Pancreas (tissue), 10 donors: Measurements from ENCODE around the gene ERGIC3. TPM values are rescaled to one million over a fixed set of nuclear protein-coding genes. Genes with fewer than 3 reads are reported as not detected.
A peak's percentile ranks its signal among the peaks of the same experiment; 100 is the strongest.
"Not testable (repeated sequence)": the region's sequence is repeated elsewhere in the genome, so short reads cannot be mapped to it uniquely, and the experiment has no call there.

ENCODE experiments used
- ATAC-seq, 4 donors: fragments of 200-7000 bp; cut with Tn5 transposase; one replicate each; pipeline versions ENCODE4 v1.8.0 to v1.9.1; 2020; ENCODE audit warnings: mild to moderate bottlenecking in 4 of 4, moderate library complexity in 4 of 4
- DNase-seq, 6 donors: peaks; one replicate each; pipeline ENCODE4 v3.0.0-alpha.2; 2020
- FAIRE-seq: peaks from 2 replicates; lab custom pipeline; 2012; peaks lifted over from hg19 to GRCh38; lab: Jason Lieb, UNC
- H3K27ac ChIP-seq, 4 donors: fragments of 200-600 bp; sonication (generic); 1 replicate in 3 of 4; 2 replicates in 1 of 4; pipeline versions ENCODE4 v1.5.0 to v1.8.0; 2020
- H3K27me3 ChIP-seq, 4 donors: fragments of 200-600 bp; one replicate each; pipeline ENCODE4 v1.8.0; 2021
- H3K36me3 ChIP-seq, 3 donors: fragments of 200-600 bp; sonication (generic) in 1 of 3; one replicate each; pipeline versions ENCODE4 v1.5.0 to v1.8.0; 2020 to 2021
- H3K4me1 ChIP-seq, 3 donors: fragments of 200-600 bp; one replicate each; pipeline ENCODE4 v1.8.0; 2021
- H3K4me3 ChIP-seq, 4 donors: fragments of 200-600 bp; sonication (generic) in 2 of 4; one replicate each; pipeline versions ENCODE4 v1.5.0 to v1.8.0; 2020 to 2021
- H3K9me3 ChIP-seq, 4 donors: fragments of 200-600 bp; one replicate each; pipeline ENCODE4 v1.8.0; 2021
- WGBS, 2 donors: extraction: QIAGEN DNeasy Blood & Tissue Kit; methylation state at CpG; one replicate each; pipeline ENCODE4 v1.1.7; 2013; 5-methylcytosine and 5-hydroxymethylcytosine counted together
- intact Hi-C, 3 donors: fragments of 100-400 bp; cut with DNase I; formaldehyde crosslinking; loops; one replicate each; pipeline versions ENCODE4 v1.11.1 to v1.14.2; 2022
- polyA plus RNA-seq, 2 donors: library from polyadenylated mRNA; stranded (reverse); fragments of 200-250 nt; gene quantifications; one replicate each; pipeline ENCODE4 v1.2.3, GENCODE V29; 2013
- total RNA-seq, 6 donors: library from RNA; stranded (reverse); fragmentation: NEBNext Ultra II Directional in 4 of 6; extraction: Animal tissue kit (Norgen Biotek cat#: 25700) in 4 of 6; gene quantifications; one replicate each; pipeline versions ENCODE4 v1.2.1 to v1.2.4, GENCODE V29; 2021 to 2023
- TF ChIP-seq, protein P1 (sequence below), 4 donors: fragments of 200-600 bp; sonication (generic) in 3 of 4; IDR thresholded peaks; one replicate each; pipeline versions ENCODE4 v1.5.0 to v1.8.0; 2021; ENCODE audit warnings: antibody characterized with exemption in 4 of 4
- donor health status: healthy with polysubstance abuse.
- donor health status: DM: no; HTN: no; CAD: no; lungs with moderate emphysema.
- donor health status: DM: no; HTN: no; CAD: no.
- donor health status: control.
- donor health status: control.
- donor health status: Bipolar disorder and iron deficiency.
- donor health status: DM: yes; HTN: yes; CAD: no.
- donor health status: DM: no; HTN: no; CAD: no.
- donor health status: DM: no; HTN: no; CAD: no.
- donor health status: DM: yes; HTN: yes; CAD: no.

The ERGIC3 gene
- total and polyA plus RNA-seq, 8 donors = 112 to 168 (median 135) TPM

DNA sequence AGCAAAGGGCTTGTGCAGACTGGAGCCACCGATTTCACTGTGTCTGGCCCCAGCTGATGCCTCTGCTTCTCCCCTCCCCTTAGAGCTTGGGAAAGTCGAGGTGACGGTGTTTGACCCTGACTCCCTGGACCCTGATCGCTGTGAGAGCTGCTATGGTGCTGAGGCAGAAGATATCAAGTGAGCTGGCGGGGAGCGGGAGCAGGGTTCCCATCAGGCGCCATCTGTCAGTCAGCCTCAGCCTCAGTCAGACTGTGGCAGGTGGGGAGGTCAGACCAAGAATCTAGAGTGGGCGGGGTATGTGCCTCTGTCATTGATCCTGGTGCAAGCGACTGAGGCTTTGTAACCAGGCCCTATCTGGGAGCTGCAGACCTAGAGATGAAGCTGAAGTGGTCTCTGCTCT lies 5.5 kb downstream of the ERGIC3 start:
- ATAC-seq (no peak), FAIRE-seq (no peak), DNase-seq (no peak)
- intact Hi-C loops = no loop called here
- peaks cover 0 to 4% (median 0%) of the 10 kb centered on the region in 3 donors for H3K4me1 ChIP-seq
- H3K36me3 ChIP-seq = peaks cover 0 to 29% (median 0%) of the 10 kb centered on the region in 3 donors
- H3K9me3 ChIP-seq = no peaks in the 10 kb centered on the region
- H3K27me3 ChIP-seq = no peaks in the 10 kb centered on the region
- H3K27ac ChIP-seq = no peak overlapping the region
- 78 to 79% methylated on average over 9 of the region's 9 CpGs for WGBS, 2 donors
- H3K4me3 ChIP-seq = no peak overlapping the region
- TF ChIP-seq, protein P1, sequence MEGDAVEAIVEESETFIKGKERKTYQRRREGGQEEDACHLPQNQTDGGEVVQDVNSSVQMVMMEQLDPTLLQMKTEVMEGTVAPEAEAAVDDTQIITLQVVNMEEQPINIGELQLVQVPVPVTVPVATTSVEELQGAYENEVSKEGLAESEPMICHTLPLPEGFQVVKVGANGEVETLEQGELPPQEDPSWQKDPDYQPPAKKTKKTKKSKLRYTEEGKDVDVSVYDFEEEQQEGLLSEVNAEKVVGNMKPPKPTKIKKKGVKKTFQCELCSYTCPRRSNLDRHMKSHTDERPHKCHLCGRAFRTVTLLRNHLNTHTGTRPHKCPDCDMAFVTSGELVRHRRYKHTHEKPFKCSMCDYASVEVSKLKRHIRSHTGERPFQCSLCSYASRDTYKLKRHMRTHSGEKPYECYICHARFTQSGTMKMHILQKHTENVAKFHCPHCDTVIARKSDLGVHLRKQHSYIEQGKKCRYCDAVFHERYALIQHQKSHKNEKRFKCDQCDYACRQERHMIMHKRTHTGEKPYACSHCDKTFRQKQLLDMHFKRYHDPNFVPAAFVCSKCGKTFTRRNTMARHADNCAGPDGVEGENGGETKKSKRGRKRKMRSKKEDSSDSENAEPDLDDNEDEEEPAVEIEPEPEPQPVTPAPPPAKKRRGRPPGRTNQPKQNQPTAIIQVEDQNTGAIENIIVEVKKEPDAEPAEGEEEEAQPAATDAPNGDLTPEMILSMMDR (IDR thresholded peaks at IDR 0.05) = no peak

GRCh38 chr20:35551503-35551902 lies 9.6 kb downstream of the ERGIC3 start:
- Histone ChIP-seq H3K27ac (no peak overlapping the region), H3K36me3 (peaks cover 0 to 29% (median 0%) of the 10 kb centered on the region in 3 donors), H3K9me3 (no peaks in the 10 kb centered on the region), H3K4me3 (no peak overlapping the region), H3K27me3 (no peaks in the 10 kb centered on the region), H3K4me1 (no peaks in the 10 kb centered on the region)
- intact Hi-C loops = no loop called here
- DNase-seq (peak in 2 of 6 donors; percentile 47 to 51), FAIRE-seq (no peak), ATAC-seq (no peak)
- TF ChIP-seq, protein P1 (IDR thresholded peaks at IDR 0.05) = no peak
- WGBS, 2 donors = 83 to 90% methylated on average over 4 of the region's 4 CpGs

GRCh38 chr20:35552914-35553313 lies 11.0 kb downstream of the ERGIC3 start:
- TF ChIP-seq, protein P1 (IDR thresholded peaks at IDR 0.05) = no peak
- Histone ChIP-seq H3K36me3 (peaks cover 0 to 19% (median 0%) of the 10 kb centered on the region in 3 donors), H3K27me3 (no peaks in the 10 kb centered on the region), H3K27ac (no peak overlapping the region), H3K4me1 (no peaks in the 10 kb centered on the region), H3K9me3 (no peaks in the 10 kb centered on the region), H3K4me3 (no peak overlapping the region)
- DNase-seq (peak in 1 of 6 donors; percentile 14), FAIRE-seq (no peak), ATAC-seq (no peak)
- intact Hi-C loops = no loop called here
- WGBS, 2 donors = 91 to 94% methylated on average over 3 of the region's 3 CpGs

GRCh38 chr20:35555461-35555860 lies 13.6 kb downstream of the ERGIC3 start:
- WGBS, 2 donors = 84 to 87% methylated on average over 4 of the region's 4 CpGs
- H3K4me3 ChIP-seq, intact Hi-C loops, FAIRE-seq, H3K27ac ChIP-seq, H3K9me3 ChIP-seq, H3K36me3 ChIP-seq, H3K27me3 ChIP-seq, ATAC-seq, H3K4me1 ChIP-seq: not testable (repeated sequence)
- peak in 1 of 6 donors; percentile 15 for DNase-seq

DNA sequence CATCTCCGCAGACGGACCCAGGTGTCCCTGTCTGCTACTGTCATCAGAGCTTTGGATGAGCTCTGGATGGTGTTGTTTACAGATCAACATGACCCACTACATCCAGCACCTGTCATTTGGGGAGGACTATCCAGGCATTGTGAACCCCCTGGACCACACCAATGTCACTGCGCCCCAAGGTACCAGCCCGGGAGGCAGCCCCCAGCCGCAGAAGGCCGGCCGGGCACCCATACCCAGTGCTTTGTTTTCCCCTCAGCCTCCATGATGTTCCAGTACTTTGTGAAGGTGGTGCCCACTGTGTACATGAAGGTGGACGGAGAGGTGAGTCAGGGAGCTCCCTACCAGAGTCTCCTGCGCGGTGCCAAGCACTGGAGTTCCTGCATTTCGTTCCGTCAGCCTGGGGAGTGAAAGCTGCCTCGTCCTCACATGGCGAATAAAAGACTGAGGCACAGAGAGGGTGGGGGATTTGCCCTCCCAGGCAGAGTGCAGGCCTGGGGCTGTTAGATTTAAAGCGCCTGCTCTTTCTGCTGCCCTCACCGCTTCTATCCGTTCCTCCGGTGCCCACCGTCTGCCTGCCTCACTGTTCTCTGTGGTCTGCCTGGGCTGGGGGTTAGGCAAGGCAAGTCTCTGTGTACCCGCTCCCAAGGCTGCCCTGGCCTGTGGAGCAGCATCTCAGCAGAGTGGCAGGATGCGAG lies 14.2 kb downstream of the ERGIC3 start:
- FAIRE-seq (no peak), ATAC-seq (no peak), DNase-seq (peak in 2 of 6 donors; percentile 33 to 38)
- 94 to 96% methylated on average over 20 to 21 of the region's 21 CpGs for WGBS, 2 donors
- H3K27ac ChIP-seq = no peak overlapping the region
- TF ChIP-seq, protein P1 (IDR thresholded peaks at IDR 0.05) = no peak
- H3K4me3 ChIP-seq = no peak overlapping the region
- intact Hi-C loops = no loop called here
- no peaks in the 10 kb centered on the region for H3K27me3 ChIP-seq
- no peaks in the 10 kb centered on the region for H3K36me3 ChIP-seq
- no peaks in the 10 kb centered on the region for H3K9me3 ChIP-seq
- no peaks in the 10 kb centered on the region for H3K4me1 ChIP-seq
